ENCODE measurements around the gene TACC2.

DNA sequence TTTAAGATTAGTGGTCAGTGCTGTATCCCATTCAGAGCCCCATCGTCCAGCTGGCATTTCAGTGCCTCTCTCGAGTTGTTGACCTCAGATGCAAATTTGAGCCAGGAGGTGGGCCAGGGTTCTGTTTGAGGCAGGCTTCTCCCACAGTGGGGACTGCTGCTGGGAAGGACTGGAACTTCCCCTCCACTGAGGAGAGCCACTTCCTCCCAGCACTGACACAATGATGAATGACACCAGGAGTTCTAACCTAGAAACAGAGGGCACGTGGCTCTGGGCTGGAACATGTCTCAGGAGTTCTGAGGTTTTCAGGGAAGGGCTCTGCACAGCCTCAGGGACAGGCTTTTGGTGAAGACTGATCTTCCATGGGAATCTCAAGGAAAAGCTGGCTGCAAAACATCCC lies 263.8 kb downstream of the TACC2 start:
- no peak for TF ChIP-seq POLR2AphosphoS5 (IDR thresholded peaks at IDR 0.05; ENCODE audit: low read depth, low read length)
- no peak for TF ChIP-seq TAF1 (IDR thresholded peaks at IDR 0.05; ENCODE audit: borderline replicate concordance, insufficient read depth, low read length)

Data from PFSK-1 (cell line).